ENCODE data around the gene DNAJC30.

DNA sequence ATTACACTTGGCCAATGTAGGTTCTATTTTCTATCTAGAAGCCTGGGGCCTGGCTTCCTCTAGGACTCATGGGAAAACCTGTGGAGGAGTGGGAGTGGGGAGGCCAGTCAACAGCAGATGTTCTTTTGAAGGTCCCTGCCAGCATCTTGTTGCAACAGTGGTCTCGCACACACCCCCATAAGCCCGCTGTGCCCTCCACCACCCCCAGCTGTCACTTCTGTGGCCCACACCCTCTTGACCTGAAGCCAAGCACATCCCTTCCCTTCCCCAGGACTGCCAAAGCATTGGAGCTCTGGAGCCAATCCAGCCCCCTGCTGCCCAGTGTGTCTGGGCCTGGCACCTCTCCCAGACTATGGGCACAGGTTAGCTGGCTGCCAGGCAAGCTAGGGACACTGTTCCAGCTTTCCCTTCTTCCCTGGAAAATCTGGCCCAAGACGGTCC is 38.1 kb upstream of the DNAJC30 start:
- TF ChIP-seq, protein P1, sequence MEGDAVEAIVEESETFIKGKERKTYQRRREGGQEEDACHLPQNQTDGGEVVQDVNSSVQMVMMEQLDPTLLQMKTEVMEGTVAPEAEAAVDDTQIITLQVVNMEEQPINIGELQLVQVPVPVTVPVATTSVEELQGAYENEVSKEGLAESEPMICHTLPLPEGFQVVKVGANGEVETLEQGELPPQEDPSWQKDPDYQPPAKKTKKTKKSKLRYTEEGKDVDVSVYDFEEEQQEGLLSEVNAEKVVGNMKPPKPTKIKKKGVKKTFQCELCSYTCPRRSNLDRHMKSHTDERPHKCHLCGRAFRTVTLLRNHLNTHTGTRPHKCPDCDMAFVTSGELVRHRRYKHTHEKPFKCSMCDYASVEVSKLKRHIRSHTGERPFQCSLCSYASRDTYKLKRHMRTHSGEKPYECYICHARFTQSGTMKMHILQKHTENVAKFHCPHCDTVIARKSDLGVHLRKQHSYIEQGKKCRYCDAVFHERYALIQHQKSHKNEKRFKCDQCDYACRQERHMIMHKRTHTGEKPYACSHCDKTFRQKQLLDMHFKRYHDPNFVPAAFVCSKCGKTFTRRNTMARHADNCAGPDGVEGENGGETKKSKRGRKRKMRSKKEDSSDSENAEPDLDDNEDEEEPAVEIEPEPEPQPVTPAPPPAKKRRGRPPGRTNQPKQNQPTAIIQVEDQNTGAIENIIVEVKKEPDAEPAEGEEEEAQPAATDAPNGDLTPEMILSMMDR (IDR thresholded peaks at IDR 0.05) = no peak
- no peak for TF ChIP-seq POLR2A (IDR thresholded peaks at IDR 0.05; ENCODE audit: low read depth)
- TF ChIP-seq POLR2AphosphoS5 (IDR thresholded peaks at IDR 0.05) = peak in 1 of 2 donors; percentile 20

All from esophagus muscularis mucosa (tissue), 3 donors.